ENCODE results near the gene PGGHG. TPM values are rescaled to one million over a fixed set of nuclear protein-coding genes. Genes with fewer than 3 reads are reported as not detected.
A peak's percentile ranks its signal among the peaks of the same experiment; 100 is the strongest.

PGGHG gene
- total and polyA plus RNA-seq, 2 of the 13 experiments (the other 11 are each of a cell fraction or from before 2014, with no cell fraction given) = 5.9 to 14.8 TPM

DNA sequence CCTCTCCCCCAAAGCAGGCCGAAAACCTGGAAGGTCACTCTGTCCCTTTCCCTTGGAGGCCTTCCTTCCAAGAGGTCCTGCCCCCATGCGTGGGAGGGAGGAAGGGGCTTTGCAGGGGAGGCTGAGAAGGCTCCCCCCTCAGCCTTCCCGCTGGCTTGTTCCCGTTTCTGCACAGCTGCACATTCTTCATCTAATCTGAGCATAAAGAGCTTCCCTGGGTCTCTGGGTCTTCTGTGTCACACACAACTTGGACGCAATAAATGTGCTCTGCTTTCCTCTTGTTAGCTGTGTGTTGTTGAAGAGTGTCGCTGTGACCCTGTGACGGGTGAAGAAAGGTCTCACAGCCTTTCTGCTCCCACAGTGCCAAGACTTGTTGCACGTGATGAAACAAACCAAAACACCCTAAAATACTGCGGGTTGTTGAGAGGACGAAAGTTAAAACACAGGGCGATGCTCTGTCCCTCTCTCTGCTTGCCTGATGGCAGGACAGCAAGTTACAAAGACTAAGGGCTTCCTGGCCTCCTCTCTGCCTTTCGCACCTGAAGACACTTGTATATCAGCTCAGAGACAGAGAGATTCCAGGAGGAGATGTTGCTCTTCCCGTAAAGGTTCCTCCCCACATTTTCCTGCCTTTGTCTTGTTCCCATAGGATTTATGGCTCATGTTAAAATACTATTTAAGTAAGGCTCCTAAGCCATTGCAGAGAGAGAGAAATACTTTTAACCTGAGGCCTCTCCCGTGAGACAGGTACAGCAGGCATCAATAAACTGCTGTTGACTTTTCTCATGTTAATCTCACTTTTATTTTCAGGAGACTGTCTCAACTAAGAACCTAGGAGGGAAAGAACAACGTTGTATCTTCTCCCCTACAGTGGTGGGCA, 47.1 kb downstream of the PGGHG start (continued):
- TF ChIP-seq, protein P1, sequence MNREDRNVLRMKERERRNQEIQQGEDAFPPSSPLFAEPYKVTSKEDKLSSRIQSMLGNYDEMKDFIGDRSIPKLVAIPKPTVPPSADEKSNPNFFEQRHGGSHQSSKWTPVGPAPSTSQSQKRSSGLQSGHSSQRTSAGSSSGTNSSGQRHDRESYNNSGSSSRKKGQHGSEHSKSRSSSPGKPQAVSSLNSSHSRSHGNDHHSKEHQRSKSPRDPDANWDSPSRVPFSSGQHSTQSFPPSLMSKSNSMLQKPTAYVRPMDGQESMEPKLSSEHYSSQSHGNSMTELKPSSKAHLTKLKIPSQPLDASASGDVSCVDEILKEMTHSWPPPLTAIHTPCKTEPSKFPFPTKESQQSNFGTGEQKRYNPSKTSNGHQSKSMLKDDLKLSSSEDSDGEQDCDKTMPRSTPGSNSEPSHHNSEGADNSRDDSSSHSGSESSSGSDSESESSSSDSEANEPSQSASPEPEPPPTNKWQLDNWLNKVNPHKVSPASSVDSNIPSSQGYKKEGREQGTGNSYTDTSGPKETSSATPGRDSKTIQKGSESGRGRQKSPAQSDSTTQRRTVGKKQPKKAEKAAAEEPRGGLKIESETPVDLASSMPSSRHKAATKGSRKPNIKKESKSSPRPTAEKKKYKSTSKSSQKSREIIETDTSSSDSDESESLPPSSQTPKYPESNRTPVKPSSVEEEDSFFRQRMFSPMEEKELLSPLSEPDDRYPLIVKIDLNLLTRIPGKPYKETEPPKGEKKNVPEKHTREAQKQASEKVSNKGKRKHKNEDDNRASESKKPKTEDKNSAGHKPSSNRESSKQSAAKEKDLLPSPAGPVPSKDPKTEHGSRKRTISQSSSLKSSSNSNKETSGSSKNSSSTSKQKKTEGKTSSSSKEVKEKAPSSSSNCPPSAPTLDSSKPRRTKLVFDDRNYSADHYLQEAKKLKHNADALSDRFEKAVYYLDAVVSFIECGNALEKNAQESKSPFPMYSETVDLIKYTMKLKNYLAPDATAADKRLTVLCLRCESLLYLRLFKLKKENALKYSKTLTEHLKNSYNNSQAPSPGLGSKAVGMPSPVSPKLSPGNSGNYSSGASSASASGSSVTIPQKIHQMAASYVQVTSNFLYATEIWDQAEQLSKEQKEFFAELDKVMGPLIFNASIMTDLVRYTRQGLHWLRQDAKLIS (CRISPR knock-in tag; IDR thresholded peaks at IDR 0.05) = no peak
- TF ChIP-seq IRF2 (CRISPR knock-in tag; IDR thresholded peaks at IDR 0.05) = no peak

DNA sequence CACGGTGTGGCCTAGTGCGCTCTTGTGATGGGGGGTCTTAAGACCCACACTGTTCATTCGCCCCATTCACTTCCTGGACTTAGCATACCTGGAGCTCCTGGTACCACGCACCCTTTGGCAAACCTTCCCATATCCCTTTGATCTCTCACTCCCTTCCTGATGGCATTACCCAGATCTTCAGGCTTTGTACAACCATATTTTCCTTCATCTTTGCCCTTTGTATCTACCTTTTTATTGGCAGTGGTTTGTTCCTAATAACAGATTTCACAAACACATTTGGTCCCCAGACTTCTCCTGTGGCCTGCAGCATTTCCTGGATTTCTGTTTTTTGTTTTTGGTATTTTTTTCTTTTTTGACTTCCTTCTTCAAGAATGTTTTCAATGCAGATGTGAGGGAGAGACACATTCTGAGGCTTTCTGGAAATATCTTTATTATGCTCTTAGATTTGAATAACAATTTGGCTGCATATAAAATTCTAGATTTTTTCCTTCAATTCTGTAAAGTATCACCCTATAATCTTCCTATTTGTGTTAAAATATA, 47.8 kb downstream of the PGGHG start:
- POLR2A ChIA-PET = interaction anchor here (1.7 to 3.0 kb wide), 3 partner anchors 9 to 19 kb away, joined by 6 to 8 read pairs (median 8); no protein-coding TSS in a partner anchor
- in situ Hi-C loops (cut with HindIII; ENCODE audit: extremely low pct_ligation_motif_present, low pct_unique_long_range_greater_than_20kb) = no loop called here

More for the DNA sequence above, 47.8 kb downstream of the PGGHG start:
- no peak for ATAC-seq
- H2AFZ ChIP-seq (ENCODE audit: low read length) = peak overlapping the region; percentile 69
- FAIRE-seq = no peak
- 0 out of 2 replicates have a peak overlapping the region, but pooled peaks have one; percentile 50 for H3K9ac ChIP-seq (ENCODE audit: insufficient read depth, low read depth, low read length)
- no peaks in the 10 kb centered on the region for H3K9me3 ChIP-seq (ENCODE audit: low read length)
- no peaks in the 10 kb centered on the region for H4K20me1 ChIP-seq (ENCODE audit: insufficient read depth, low read length)
- H3K79me2 ChIP-seq (ENCODE audit: insufficient read depth, low read length) = no peaks in the 10 kb centered on the region
- H3K4me1 ChIP-seq (ENCODE audit: insufficient read depth, low read length) = peaks cover 23% of the 10 kb centered on the region
- CTCF ChIA-PET (ENCODE audit: low intra/inter-chr PET ratio, low total read pairs) = no interaction called here
- no peak for DNase-seq (ENCODE audit: low spot score)
- TF ChIP-seq, protein P2, sequence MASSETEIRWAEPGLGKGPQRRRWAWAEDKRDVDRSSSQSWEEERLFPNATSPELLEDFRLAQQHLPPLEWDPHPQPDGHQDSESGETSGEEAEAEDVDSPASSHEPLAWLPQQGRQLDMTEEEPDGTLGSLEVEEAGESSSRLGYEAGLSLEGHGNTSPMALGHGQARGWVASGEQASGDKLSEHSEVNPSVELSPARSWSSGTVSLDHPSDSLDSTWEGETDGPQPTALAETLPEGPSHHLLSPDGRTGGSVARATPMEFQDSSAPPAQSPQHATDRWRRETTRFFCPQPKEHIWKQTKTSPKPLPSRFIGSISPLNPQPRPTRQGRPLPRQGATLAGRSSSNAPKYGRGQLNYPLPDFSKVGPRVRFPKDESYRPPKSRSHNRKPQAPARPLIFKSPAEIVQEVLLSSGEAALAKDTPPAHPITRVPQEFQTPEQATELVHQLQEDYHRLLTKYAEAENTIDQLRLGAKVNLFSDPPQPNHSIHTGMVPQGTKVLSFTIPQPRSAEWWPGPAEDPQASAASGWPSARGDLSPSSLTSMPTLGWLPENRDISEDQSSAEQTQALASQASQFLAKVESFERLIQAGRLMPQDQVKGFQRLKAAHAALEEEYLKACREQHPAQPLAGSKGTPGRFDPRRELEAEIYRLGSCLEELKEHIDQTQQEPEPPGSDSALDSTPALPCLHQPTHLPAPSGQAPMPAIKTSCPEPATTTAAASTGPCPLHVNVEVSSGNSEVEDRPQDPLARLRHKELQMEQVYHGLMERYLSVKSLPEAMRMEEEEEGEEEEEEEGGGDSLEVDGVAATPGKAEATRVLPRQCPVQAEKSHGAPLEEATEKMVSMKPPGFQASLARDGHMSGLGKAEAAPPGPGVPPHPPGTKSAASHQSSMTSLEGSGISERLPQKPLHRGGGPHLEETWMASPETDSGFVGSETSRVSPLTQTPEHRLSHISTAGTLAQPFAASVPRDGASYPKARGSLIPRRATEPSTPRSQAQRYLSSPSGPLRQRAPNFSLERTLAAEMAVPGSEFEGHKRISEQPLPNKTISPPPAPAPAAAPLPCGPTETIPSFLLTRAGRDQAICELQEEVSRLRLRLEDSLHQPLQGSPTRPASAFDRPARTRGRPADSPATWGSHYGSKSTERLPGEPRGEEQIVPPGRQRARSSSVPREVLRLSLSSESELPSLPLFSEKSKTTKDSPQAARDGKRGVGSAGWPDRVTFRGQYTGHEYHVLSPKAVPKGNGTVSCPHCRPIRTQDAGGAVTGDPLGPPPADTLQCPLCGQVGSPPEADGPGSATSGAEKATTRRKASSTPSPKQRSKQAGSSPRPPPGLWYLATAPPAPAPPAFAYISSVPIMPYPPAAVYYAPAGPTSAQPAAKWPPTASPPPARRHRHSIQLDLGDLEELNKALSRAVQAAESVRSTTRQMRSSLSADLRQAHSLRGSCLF (CRISPR knock-in tag; IDR thresholded peaks at IDR 0.05; ENCODE audit: borderline replicate concordance) = no peak
- peaks cover 0 to 13% of the 10 kb centered on the region in 2 experiments; a peak in 3 of 5 replicates for H3K27me3 ChIP-seq (ENCODE audit: control insufficient read depth in 1 of 2, insufficient read depth in 2 of 2, low read length in 2 of 2)
- WGBS (ENCODE audit: low lambda C conversion rate) = 59% methylated on average over 4 of the region's 4 CpGs
- H3K4me3 ChIP-seq (replicated peaks in 1 of 3; ENCODE audit: insufficient read depth in 1 of 3, low read depth in 2 of 3, low read length in 3 of 3) = 0 out of 6 replicates have a peak overlapping the region, but pooled peaks of 1 of the 3 experiments have one; percentile 34
- intact Hi-C loops (cut with micrococcal nuclease; ENCODE audit: unreplicated experiment) = no loop called here
- H3K27ac ChIP-seq (ENCODE audit: extremely low read length, insufficient read depth, low read length) = no peak overlapping the region
- H3K4me2 ChIP-seq (ENCODE audit: low read depth, low read length) = peak overlapping the region; percentile 68
- no peaks in the 10 kb centered on the region for H3K36me3 ChIP-seq (replicated peaks in 1 of 2; ENCODE audit: control insufficient read depth in 1 of 2, insufficient read depth in 2 of 2, low read length in 2 of 2)
- BruUV-seq (replicated peaks) = no TSS peak
